Activated CD8-positive, alpha-beta memory T cell treated with anti-CD3 and anti-CD28 coated beads, Interleukin-2, amount 50 U/mL, for 4 hours (primary cell): ENCODE data around the gene F12.
"Not testable (repeated sequence)": the region's sequence is repeated elsewhere in the genome, so short reads cannot be mapped to it uniquely, and the experiment has no call there.

Source experiments
- DNase-seq: peaks from one replicate; pipeline ENCODE4 v3.0.0-alpha.2; 2020

Gene F12

DNA sequence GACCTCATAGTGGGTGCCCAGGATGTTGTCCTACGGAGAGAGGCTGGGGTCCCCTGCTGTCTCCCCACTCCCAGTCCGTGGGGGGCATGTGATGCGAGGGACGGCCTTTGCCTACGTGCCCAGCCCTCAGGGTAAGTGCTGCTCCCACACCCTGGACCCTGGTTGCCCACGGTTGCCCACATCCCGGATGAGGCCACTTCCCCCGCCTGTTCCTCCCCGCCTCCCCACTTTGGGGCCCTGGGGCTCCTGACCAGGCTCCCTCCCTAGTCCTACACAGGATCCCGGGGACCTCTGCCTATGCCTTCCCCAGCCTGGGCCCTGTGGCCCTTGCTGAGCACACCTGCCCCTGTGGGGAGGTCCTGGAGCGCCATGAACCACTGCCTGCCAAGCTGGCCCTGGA lies 23.6 kb downstream of the F12 start:
- no peak for DNase-seq

DNA sequence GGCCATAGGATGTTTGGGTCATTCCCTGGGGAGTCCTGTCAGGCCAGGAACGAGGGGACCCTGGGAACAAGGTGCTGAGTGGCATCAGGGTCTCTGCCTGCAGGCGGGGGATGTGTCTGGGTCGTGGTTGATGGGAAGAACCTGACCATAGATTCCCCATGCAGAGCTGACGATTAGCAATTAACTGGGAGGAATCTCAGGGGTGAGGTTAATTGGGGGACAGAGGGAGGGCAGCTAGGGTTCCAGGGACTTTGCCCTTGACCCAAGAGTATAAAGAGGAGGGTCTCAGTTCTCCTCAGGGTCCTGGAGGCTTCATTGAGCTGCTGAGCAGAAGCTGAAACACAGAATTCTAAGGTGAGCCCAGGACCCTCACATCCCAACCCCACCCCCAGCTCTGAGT lies 25.2 kb downstream of the F12 start, which contains the start of gene SLC34A1:
Gene SLC34A1 (plus strand): TSS at position 301 of the 400 bp plus-strand sequence. CDS start 1,308 bp downstream, outside the sequence.
- DNase-seq = no peak

GRCh38 chr5:177383181-177383580 lies 26.2 kb downstream of the F12 start:
- DNase-seq = no peak

DNA sequence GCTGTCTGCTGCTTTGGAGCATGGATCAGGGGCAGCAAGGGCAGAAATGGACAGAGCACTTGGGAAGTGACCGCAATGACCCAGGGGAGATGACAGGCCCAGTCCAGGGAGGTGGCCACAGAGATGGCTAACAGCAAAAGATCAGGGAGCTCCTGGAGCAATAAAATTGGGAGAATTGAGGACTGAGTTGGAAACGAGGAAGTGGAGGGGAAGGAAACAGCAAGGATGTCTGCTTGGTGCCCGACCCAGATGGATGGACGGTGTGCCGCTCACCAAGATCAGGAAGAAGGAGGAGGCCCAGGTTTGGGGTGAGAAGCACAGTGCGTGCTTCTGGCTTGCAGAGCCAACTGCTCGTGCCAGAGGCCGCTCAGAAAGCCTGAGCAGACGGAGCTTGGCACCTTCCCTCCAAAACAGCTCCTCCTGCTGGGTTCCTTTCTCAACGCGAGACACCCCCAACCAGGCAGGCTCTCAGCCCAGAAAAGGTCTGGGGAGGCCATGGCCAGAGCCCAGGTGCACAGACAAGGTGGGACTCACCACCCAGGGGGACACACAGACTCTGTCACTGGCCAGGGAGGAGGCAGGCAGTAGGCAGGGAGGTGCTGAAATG lies 26.8 kb downstream of the F12 start:
- no peak for DNase-seq

- DNase-seq = no peak
Observed at GRCh38 chr5:177380805-177381126, 28.6 kb downstream of the F12 start.

DNA sequence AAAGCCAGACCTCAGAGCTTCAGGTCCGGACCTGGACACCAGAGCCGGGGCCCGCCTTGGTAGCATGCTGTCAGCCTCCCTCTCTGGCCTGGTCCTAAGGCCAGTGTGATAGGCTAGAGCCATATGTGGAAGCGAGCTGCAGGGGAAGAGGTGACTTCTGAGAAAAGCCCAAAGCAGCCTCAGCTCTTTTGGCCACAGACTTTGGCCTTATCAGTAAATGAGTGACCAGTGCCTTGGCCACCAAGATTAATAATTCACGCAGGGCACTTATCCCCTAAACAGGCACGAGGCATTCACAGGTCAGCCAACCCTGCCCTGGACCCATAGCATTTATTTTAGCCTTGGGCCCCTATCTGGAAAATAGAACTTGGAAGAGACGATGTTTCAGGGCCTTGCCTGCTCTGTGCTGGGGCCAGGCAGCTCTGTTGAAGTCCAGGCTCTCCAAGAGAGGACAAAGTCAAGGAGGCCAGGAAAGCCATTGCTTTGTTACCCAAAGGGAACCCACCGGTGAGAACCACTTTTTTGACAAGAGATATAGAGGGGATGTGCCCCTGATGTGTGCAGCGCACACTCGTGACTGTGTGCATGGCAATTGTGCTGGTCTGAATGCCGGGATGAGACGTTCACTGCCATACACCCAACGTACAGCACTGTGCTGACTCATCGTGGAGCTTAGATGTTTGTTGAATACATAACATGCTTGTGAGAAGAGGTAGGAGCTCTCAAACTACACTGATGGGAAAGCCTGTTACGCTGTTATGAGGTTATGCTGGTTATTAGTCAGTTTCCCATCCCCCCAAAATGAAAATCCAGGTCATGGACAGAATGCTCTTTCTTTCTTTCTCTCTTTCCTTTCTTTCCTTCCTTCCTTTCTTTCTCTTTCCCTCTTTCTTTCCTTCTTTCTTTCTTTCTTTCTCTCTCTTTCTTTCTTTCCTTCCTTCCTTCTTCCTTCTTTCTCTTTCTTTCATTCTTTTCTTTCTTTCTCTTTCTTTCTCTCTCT lies 30.2 kb downstream of the F12 start:
- no peak for DNase-seq

DNA sequence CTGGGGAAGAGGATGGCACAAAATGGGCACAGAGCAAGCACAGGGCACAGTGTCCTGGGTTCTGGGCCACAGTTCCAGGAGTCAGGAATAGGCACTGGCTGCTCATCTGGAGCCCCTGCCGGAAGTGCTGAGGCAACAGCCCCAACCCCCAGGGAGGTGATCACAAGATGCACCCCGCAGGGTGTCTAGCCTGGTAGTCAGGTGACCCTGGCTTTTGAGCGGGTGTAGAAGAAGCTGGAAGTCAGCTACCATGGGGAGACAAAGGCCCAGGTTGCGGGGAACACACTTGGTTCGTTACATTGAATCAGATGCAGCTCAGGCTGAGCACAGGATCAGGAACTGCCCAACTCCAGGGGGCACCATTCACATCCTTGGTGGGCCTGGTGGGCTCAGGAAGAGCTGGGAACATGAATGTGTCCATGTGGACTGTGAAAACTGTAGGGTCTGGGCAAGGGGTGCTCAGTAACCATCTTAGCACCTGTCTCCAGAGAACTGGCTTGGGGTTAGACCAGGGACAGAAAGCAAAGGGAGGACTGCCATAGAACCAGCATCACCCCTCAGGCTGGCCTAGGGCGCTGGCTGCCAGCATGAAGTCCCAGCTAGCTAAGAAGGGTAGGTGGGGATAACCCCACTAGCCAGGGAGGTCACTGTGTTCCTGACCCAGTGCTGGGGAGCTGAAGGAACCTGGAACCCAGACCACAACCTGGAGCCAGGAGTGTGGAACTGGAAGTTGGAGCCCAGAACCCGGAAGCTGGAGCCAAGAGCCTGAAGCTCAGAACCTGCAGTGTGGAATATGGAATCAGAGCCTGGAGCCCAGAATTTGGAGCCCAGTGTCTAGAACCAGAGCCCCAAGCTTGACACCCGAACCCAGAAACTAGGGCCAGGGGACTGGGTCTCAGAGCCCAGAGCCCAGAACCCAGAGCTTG lies 31.2 kb downstream of the F12 start:
- no peak for DNase-seq

DNA sequence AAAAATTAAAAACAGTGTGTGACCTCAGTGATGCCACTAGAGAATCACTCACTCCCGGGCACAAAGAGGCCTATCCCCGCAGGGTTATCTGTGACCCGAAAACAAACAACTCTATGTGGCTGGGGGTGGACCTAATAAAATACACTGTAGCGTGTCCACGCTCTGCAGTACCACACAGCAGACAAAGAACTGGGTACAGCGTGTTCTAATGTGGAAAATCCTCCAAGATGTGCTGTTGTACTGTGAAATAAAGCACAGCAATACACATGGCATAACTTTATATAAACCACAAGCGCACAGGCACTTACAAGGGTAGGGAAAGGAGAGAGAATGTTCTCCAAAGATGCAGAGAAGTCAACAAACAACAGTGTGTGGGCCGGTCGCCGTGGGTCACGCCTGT lies 33.3 kb downstream of the F12 start:
- no peak for DNase-seq

DNA sequence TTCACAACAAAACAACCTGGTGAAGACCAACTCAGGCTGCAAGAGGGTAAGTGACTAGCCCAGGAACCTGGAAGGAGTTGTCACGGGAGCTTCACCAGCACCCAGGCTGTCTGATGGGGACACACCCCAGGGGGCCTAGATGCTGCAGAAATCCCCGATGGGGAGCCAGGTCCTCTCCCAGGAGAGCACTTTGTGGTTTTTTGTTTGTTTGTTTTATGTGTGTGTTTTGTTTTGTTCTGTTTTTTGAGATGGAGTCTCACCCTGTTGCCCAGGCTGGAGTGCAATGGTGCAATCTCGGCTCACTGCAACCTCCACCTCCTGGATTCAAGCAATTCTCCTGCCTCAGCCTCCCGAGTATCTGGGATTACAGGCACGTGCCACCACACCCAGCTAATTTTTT lies 33.8 kb downstream of the F12 start:
- DNase-seq = not testable (repeated sequence)

DNA sequence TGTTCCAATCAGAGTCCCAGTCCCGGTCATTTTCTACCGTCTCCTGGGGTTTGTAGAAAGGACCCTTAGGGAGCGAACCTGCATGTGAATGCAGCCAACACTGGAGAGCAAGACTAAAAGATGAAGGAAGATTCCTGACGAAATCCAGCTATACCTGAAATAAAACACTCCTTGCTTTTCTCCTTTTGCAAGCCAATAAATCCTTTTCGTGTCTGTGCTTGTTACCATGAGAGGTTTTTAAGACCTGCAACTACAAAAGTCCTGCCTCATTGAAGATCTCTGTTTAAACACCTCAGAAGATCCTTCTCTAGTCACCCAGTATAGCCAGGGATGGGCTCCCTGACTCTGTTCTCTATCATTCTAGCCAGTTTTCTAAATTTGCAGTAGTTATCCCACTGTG lies 35.2 kb downstream of the F12 start:
- no peak for DNase-seq

DNA sequence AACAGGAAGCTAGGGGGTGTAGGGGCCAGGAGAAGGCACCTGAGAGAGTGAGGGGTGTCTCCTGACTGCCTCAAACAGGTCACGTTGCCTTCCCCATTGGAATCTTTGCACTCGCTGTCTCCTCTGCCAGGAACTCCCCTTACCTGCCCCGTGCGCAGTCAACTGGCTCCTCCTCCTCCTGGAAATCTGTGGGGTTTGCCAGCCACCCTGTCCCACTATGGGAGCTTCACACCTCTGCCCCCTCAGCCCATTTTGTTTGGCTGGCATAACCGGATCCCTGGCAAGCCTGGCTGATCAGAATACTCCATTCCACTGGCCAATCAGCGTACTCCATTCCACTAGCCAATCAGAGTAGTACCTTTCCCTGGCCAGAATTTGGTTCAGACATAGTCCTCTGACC lies 35.6 kb downstream of the F12 start:
- DNase-seq = no peak

- peak; percentile 37 for DNase-seq
Observed at GRCh38 chr5:177372910-177373309, 36.5 kb downstream of the F12 start.

DNA sequence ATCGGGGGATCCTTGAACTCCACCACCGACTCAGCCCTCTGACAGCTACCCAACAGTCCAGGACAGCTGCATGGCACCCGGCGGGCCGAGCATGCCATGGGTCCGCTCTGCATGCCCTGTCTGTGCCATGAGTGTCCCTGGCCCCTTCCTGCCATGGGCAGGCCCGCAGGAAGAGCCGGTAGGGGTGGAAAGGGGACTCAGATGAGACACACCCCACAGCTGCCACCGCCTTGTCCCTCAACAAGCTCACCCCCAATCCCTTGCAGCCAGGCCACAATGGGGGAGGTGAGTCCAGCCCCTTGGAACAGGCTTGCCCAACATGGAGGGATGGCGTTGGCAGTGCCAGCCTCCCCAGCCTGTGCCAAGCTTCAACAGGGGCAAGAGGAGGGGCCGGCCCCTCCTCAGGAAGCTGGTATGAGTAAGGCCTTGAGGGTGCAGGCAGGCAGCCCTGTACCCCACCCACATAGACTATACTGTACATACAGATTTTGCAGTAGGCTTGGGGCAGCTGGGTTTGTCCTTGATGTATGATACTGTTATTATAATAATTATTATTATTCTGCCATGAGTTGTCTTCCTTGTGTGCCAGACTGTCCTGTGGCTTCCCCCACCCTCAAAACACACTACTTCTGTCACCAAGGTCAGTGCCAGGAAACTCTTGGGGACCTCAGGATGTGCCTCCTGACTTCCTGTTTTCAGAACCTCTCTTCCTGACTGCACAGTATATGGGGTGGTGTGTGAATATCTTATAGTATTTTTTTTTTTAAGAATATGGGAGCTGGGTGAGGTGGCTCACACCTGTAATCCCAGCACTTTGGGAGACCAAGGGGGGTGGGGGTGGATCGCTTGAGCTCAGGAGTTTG lies 37.1 kb downstream of the F12 start:
- DNase-seq = peak; percentile 49

- DNase-seq = no peak
Observed at GRCh38 chr5:177371120-177372033, 38.0 kb downstream of the F12 start.

DNA sequence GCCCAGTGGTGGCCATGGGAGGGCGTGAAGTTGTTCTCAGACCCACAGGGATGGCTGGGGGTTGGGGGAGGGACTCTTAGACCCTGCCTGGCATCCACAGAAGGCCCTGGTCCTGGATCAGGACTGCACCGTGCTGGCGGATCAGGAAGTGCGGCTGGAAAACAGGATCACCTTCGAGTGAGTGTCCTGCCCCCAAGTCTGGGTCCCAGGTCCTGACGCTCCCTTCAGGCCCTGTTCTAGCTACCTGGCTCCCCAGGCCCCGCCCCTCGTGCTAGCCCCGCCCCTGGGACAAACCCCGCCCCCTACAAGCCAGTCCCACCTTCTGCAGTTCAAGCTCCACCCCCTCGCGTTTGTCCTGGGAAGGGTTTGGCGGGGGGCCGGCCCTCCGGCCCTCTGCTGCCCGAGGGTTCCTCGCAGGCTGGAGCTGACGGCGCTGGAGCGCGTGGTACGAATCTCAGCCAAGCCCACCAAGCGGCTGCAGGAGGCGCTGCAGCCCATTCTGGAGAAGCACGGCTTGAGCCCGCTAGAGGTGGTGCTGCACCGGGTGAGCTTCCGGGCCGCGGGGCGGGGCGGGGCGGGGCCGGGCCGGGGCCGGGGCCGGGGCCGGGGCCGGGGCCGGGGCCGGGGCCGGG lies 38.8 kb downstream of the F12 start:
- DNase-seq = no peak

- no peak for DNase-seq
Observed at GRCh38 chr5:177369645-177370440, 39.5 kb downstream of the F12 start.

- peak; percentile 35 for DNase-seq
Observed at GRCh38 chr5:177368869-177369644, 40.3 kb downstream of the F12 start.

DNA sequence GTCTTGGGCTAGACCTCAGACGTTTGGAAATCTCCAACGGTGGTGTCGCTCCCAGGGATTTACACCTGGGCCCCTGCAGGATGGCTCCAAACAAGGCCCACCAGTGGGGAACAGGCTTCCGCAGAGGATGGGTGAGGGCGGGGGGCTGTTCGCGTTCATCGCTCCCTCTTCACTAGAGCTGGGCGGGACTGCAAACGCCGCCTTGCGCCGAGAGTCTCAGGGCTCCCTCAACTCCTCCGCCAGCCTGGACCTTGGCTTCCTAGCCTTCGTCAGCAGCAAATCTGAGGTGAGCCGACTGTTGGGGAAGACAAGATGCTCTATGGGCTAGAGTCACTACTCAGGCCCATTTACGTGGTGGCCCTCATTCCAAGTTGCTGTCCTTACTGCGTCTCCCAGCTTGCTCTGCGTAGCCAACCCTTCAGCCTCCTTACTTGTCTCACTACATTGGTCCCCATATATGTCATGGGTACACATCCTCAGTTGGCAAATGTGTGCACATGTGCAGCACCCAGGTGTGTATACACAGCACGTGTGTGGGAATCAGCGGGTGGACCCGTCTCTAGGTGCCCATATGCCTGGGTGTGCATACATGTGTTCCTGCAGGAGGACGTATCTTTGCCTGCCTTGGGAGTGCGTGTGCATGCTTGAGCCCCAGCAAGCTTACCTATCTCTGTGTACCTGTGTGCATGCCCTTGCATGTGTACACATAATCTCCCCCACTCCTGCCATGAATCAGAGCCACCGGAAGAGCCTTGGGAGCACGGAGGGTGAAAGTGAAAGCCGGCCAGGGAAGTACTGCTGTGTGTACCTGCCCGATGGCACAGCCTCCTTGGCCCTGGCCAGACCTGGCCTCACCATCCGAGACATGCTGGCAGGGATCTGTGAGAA lies 41.1 kb downstream of the F12 start:
- DNase-seq = no peak
